Endothelial cell of umbilical vein (primary cell): ENCODE results near the gene ZNF511. TPM values are rescaled to one million over a fixed set of nuclear protein-coding genes. Genes with fewer than 3 reads are reported as not detected.

Experiments
- BruUV-seq: library from RNA; stranded (reverse); fragments of 400-500 nt; replicated peaks from 2 replicates; lab custom pipeline; 2021; lab: Mats Ljungman, UMichigan
- CTCF ChIA-PET: fragments of 300-600, 350-600 bp; sonication (Branson Sonifier 250); formaldehyde crosslinking; loops from one replicate; lab custom pipeline; 2021; ENCODE audit warnings: antibody characterized with exemption, inconsistent platforms; lab: Charles Lee
- POLR2A ChIA-PET: fragments of 300-600, 350-600 bp; sonication (Branson Sonifier 250); formaldehyde crosslinking; loops from one replicate; lab custom pipeline; 2021; ENCODE audit warnings: antibody characterized with exemption, inconsistent platforms; lab: Charles Lee
- DNase-seq: peaks from one replicate; pipeline ENCODE4 v3.0.0-alpha.2; 2011; ENCODE audit warnings: low read depth, low spot score
- FAIRE-seq: peaks from 2 replicates; lab custom pipeline; 2011; peaks lifted over from hg19 to GRCh38; lab: Jason Lieb, UNC
- H2AFZ ChIP-seq: 2 replicates; pipeline ENCODE4 v1.6.0; 2012; ENCODE audit warnings: low read depth, low read length, control low read depth, inconsistent platforms
- H3K27ac ChIP-seq: 2 replicates; pipeline ENCODE4 v1.5.1; 2011; ENCODE audit warnings: low read depth, mild to moderate bottlenecking, control low read depth, low read length, moderate library complexity; ENCODE audit not compliant: insufficient read depth
- H3K27me3 ChIP-seq, 2 experiments: 2 replicates each; pipeline versions ENCODE4 v1.6.0 to v1.6.1; 2011; ENCODE audit warnings: low read length in 2 of 2, mixed read lengths in 1 of 2; ENCODE audit not compliant: control insufficient read depth in 2 of 2, insufficient read depth in 2 of 2
- H3K36me3 ChIP-seq, 2 experiments: 2 replicates in 1 of 2; 3 replicates in 1 of 2; pipeline ENCODE4 v1.5.1; 2011; ENCODE audit warnings: low read length in 2 of 2, mild to moderate bottlenecking in 1 of 2, moderate library complexity in 1 of 2; ENCODE audit not compliant: control insufficient read depth in 2 of 2, insufficient read depth in 2 of 2; ENCODE audit errors: extremely low read depth in 1 of 2
- H3K4me1 ChIP-seq: 3 replicates; pipeline ENCODE4 v1.5.1; 2011; ENCODE audit warnings: mild to moderate bottlenecking, low read length; ENCODE audit not compliant: control insufficient read depth, insufficient read depth; ENCODE audit errors: extremely low read depth
- H3K4me2 ChIP-seq: 2 replicates; pipeline ENCODE4 v1.6.1; 2011; ENCODE audit warnings: low read length, control low read depth, mixed read lengths; ENCODE audit not compliant: insufficient read depth
- H3K4me3 ChIP-seq, 3 experiments: fragments of 200-600 bp in 1 of 3; sonication (generic), shearing (Covaris generic) in 1 of 3; replicated peaks in 1 of 3; 2 replicates each; pipeline ENCODE4 v1.5.1; 2011 to 2016; ENCODE audit warnings: control low read depth in 3 of 3, low read length in 3 of 3, mild to moderate bottlenecking in 2 of 3, inconsistent platforms in 1 of 3, low read depth in 1 of 3, moderate library complexity in 1 of 3; ENCODE audit not compliant: insufficient read depth in 1 of 3
- H3K79me2 ChIP-seq: 2 replicates; pipeline ENCODE4 v1.6.0; 2012; ENCODE audit warnings: low read length, inconsistent platforms; ENCODE audit not compliant: control insufficient read depth, insufficient read depth
- H3K9ac ChIP-seq: replicated peaks from 2 replicates; pipeline ENCODE3; 2011; ENCODE audit warnings: low read length, control low read depth; ENCODE audit not compliant: insufficient read depth; ENCODE audit errors: extremely low read depth
- H3K9me1 ChIP-seq: replicated peaks from 3 replicates; pipeline ENCODE4 v1.6.0; 2011; ENCODE audit warnings: mild to moderate bottlenecking, low read length; ENCODE audit not compliant: control insufficient read depth, insufficient read depth; ENCODE audit errors: extremely low read depth
- H3K9me3 ChIP-seq: replicated peaks from 2 replicates; pipeline ENCODE4 v1.5.1; 2012; ENCODE audit warnings: low read length, inconsistent platforms; ENCODE audit not compliant: control insufficient read depth, insufficient read depth
- H4K20me1 ChIP-seq: replicated peaks from 2 replicates; pipeline ENCODE3; 2011; ENCODE audit warnings: mild to moderate bottlenecking, low read length; ENCODE audit not compliant: control insufficient read depth, insufficient read depth; ENCODE audit errors: extremely low read depth
- EZH2 ChIP-seq: IDR thresholded peaks from 2 replicates; pipeline ENCODE4 v1.6.1; 2012; ENCODE audit warnings: borderline replicate concordance, low read depth, mild to moderate bottlenecking, moderate library complexity, low read length, inconsistent platforms; ENCODE audit not compliant: severe bottlenecking
- FOS ChIP-seq: IDR thresholded peaks from 2 replicates; pipeline ENCODE4 v1.6.1; 2011; ENCODE audit warnings: mild to moderate bottlenecking, low read length, moderate library complexity, borderline replicate concordance; ENCODE audit not compliant: insufficient read depth
- GATA2 ChIP-seq: IDR thresholded peaks from 2 replicates; pipeline ENCODE4 v1.7.0; 2011; ENCODE audit warnings: low read depth, mild to moderate bottlenecking, moderate library complexity, mixed read lengths, low read length; ENCODE audit not compliant: insufficient read length, insufficient read depth
- JUN ChIP-seq: IDR thresholded peaks from 2 replicates; pipeline ENCODE4 v1.6.1; 2011; ENCODE audit warnings: borderline replicate concordance, low read depth; ENCODE audit not compliant: insufficient read length, insufficient read depth
- MAX ChIP-seq: IDR thresholded peaks from 2 replicates; pipeline ENCODE4 v1.6.1; 2011; ENCODE audit not compliant: insufficient read depth, insufficient read length
- MYC ChIP-seq: IDR thresholded peaks from one replicate; pipeline ENCODE4 v1.6.1; 2011; ENCODE audit warnings: mild to moderate bottlenecking, low read depth, low read length
- POLR2A ChIP-seq: IDR thresholded peaks from 2 replicates; pipeline ENCODE4 v1.6.1; 2012; ENCODE audit warnings: low read depth, mild to moderate bottlenecking, control low read depth, low read length
- POLR2AphosphoS5 ChIP-seq: IDR thresholded peaks from 2 replicates; pipeline ENCODE4 v1.6.1; 2012; ENCODE audit warnings: low read depth, mild to moderate bottlenecking, control low read depth, low read length, moderate library complexity; ENCODE audit not compliant: insufficient read depth
- dilution Hi-C: fragments of 300-500 bp; cut with MboI; formaldehyde crosslinking; loops from one replicate; pipeline ENCODE4 v1.15.0; 2019; ENCODE audit warnings: low sequenced_read_pairs; ENCODE audit not compliant: extremely low pct_ligation_motif_present
- intact Hi-C: fragments of 100-400 bp; cut with micrococcal nuclease; formaldehyde crosslinking; loops from one replicate; pipeline ENCODE4 v1.10.0; 2022
- polyA plus RNA-seq, 4 experiments: library from polyadenylated mRNA; depleted of rRNA in 3 of 4; stranded (reverse) in 3 of 4; unstranded in 1 of 4; fragments of >200 nt; gene quantifications; 2 replicates each; pipeline versions ENCODE4 v1.2.1 to v1.2.3, GENCODE V29; 2011 to 2012; ENCODE audit warnings: missing spikeins in 1 of 4
- total RNA-seq: library from RNA; stranded (reverse); gene quantifications from 2 replicates; pipeline ENCODE4 v1.2.3, GENCODE V29; 2021
- TF ChIP-seq, protein P1 (sequence below), 2 donors: IDR thresholded peaks; 1 replicate in 1 of 2; 2 replicates in 1 of 2; pipeline ENCODE4 v1.5.1; 2011; ENCODE audit warnings: low read length in 2 of 2, mild to moderate bottlenecking in 2 of 2, moderate library complexity in 2 of 2, control low read depth in 1 of 2, inconsistent platforms in 1 of 2, low read depth in 1 of 2; ENCODE audit not compliant: insufficient read depth in 1 of 2; ENCODE audit errors: extremely low read depth in 1 of 2

ZNF511 gene
- total and polyA plus RNA-seq, 2 donors (not counting 3 experiments of a cell fraction or from before 2014, with no cell fraction given) = 25.6 to 37.9 TPM

GRCh38 chr10:133312769-133313145, 4.0 kb downstream of the ZNF511 start:
- intact Hi-C loops (no loop called here), dilution Hi-C loops (no loop called here)
- DNase-seq (no peak), FAIRE-seq (no peak)
- no peak overlapping the region for H2AFZ ChIP-seq
- H3K4me1 ChIP-seq = peaks cover 4% of the 10 kb centered on the region
- no peaks in the 10 kb centered on the region for H3K9me3 ChIP-seq
- no peak overlapping the region for H3K4me3 ChIP-seq
- no peaks in the 10 kb centered on the region for H3K9me1 ChIP-seq
- H3K79me2 ChIP-seq = peaks cover 7% of the 10 kb centered on the region
- POLR2A ChIA-PET = no interaction called here
- no peak overlapping the region for H3K27ac ChIP-seq
- no peaks in the 10 kb centered on the region for H3K27me3 ChIP-seq
- no peak for TF ChIP-seq JUN
- TF ChIP-seq, protein P1, sequence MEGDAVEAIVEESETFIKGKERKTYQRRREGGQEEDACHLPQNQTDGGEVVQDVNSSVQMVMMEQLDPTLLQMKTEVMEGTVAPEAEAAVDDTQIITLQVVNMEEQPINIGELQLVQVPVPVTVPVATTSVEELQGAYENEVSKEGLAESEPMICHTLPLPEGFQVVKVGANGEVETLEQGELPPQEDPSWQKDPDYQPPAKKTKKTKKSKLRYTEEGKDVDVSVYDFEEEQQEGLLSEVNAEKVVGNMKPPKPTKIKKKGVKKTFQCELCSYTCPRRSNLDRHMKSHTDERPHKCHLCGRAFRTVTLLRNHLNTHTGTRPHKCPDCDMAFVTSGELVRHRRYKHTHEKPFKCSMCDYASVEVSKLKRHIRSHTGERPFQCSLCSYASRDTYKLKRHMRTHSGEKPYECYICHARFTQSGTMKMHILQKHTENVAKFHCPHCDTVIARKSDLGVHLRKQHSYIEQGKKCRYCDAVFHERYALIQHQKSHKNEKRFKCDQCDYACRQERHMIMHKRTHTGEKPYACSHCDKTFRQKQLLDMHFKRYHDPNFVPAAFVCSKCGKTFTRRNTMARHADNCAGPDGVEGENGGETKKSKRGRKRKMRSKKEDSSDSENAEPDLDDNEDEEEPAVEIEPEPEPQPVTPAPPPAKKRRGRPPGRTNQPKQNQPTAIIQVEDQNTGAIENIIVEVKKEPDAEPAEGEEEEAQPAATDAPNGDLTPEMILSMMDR (IDR thresholded peaks at IDR 0.05; ENCODE audit: extremely low read depth in 1 of 2, insufficient read depth in 1 of 2, low read depth in 1 of 2, low read length in 2 of 2) = no peak
- TF ChIP-seq GATA2 = no peak
- no peak for TF ChIP-seq POLR2A
- no peak for TF ChIP-seq MYC
- TF ChIP-seq MAX = no peak
- no peak for TF ChIP-seq FOS
- TF ChIP-seq POLR2AphosphoS5 = no peak
- TF ChIP-seq EZH2 = no peak
- peaks cover 3 to 5% of the 10 kb centered on the region in 2 experiments for H3K36me3 ChIP-seq
- BruUV-seq = no TSS peak
- CTCF ChIA-PET = interaction anchor here (3.6 kb wide), 1 partner anchor 12 kb away, joined by 13 read pairs; no protein-coding TSS in a partner anchor
- no peaks in the 10 kb centered on the region for H4K20me1 ChIP-seq
- H3K9ac ChIP-seq = no peak overlapping the region
- H3K4me2 ChIP-seq = no peak overlapping the region
